PC-9 (cell line): Measurements from ENCODE around the gene ZNF525. TPM values are rescaled to one million over a fixed set of nuclear protein-coding genes. Genes with fewer than 3 reads are reported as not detected.
"Not testable (repeated sequence)": the region's sequence is repeated elsewhere in the genome, so short reads cannot be mapped to it uniquely, and the experiment has no call there.

ENCODE experiments used
- BruUV-seq: library from RNA; stranded (reverse); fragments of 400-500 nt; replicated peaks from 2 replicates; lab custom pipeline; 2021; lab: Mats Ljungman, UMichigan
- CTCF ChIA-PET: fragments of 300-600 bp; sonication (Branson Sonifier 250); formaldehyde crosslinking; loops from one replicate; lab custom pipeline; 2022; ENCODE audit warnings: antibody characterized with exemption; lab: Charles Lee
- POLR2A ChIA-PET: fragments of 300-600 bp; sonication (Branson Sonifier 250); formaldehyde crosslinking; loops from one replicate; lab custom pipeline; 2022; ENCODE audit warnings: antibody characterized with exemption; ENCODE audit not compliant: unreplicated experiment; lab: Charles Lee
- DNase-seq, 2 experiments: peaks; one replicate each; pipeline versions ENCODE4 v3.0.0 to v3.0.0-alpha.2; 2015 to 2022; ENCODE audit warnings: mixed read lengths in 1 of 2
- H2AFZ ChIP-seq: fragments of 200-600 bp; sonication (generic); 2 replicates; pipeline ENCODE4 v1.8.1; 2017; ENCODE audit warnings: antibody characterized with exemption
- H3F3A ChIP-seq: fragments of 200-600 bp; sonication (generic); 2 replicates; pipeline ENCODE4 v1.8.1; 2017; ENCODE audit warnings: antibody characterized with exemption, mild to moderate bottlenecking, low read depth; ENCODE audit not compliant: insufficient read depth
- H3K27ac ChIP-seq: fragments of 200-600 bp; sonication (generic); 2 replicates; pipeline ENCODE4 v1.6.1; 2016; ENCODE audit warnings: mixed run types
- H3K27me3 ChIP-seq: fragments of 200-600 bp; sonication (generic); 2 replicates; pipeline ENCODE4 v1.6.1; 2016; ENCODE audit warnings: low read depth, mixed run types; ENCODE audit not compliant: insufficient read depth
- H3K36me3 ChIP-seq: fragments of 200-600 bp; sonication (generic); 2 replicates; pipeline ENCODE4 v1.6.1; 2016; ENCODE audit warnings: low read depth, mixed run types
- H3K4me1 ChIP-seq: fragments of 200-600 bp; sonication (generic); replicated peaks from 2 replicates; pipeline ENCODE4 v1.6.1; 2016; ENCODE audit warnings: mixed run types; ENCODE audit not compliant: insufficient read depth
- H3K4me2 ChIP-seq: fragments of 200-600 bp; sonication (generic); 2 replicates; pipeline ENCODE4 v1.6.1; 2017; ENCODE audit warnings: mixed run types
- H3K4me3 ChIP-seq: fragments of 200-600 bp; sonication (generic); 2 replicates; pipeline ENCODE4 v1.6.1; 2016; ENCODE audit warnings: mixed run types
- H3K79me2 ChIP-seq: fragments of 200-600 bp; sonication (generic); 2 replicates; pipeline ENCODE4 v1.6.1; 2017; ENCODE audit warnings: low read depth, mixed run types
- H3K9me2 ChIP-seq: fragments of 200-600 bp; sonication (generic); 2 replicates; pipeline ENCODE4 v1.8.1; 2017; ENCODE audit warnings: mild to moderate bottlenecking; ENCODE audit not compliant: insufficient read depth
- H3K9me3 ChIP-seq: fragments of 200-600 bp; sonication (generic); 2 replicates; pipeline ENCODE4 v1.8.1; 2016; ENCODE audit warnings: low read depth; ENCODE audit not compliant: insufficient read depth
- H4K20me1 ChIP-seq: fragments of 200-600 bp; sonication (generic); 2 replicates; pipeline ENCODE4 v1.8.1; 2017; ENCODE audit not compliant: insufficient read depth
- CTCF ChIP-seq: fragments of 200-600 bp; sonication (generic); conservative IDR thresholded peaks from 2 replicates; pipeline ENCODE4 v1.6.1; 2017; ENCODE audit warnings: mixed run types, antibody characterized with exemption, mild to moderate bottlenecking, moderate library complexity
- EZH2 ChIP-seq: fragments of 200-600 bp; sonication (generic); IDR thresholded peaks from 2 replicates; pipeline ENCODE4 v1.8.0; 2017; ENCODE audit warnings: antibody characterized with exemption, low read depth
- intact Hi-C: fragments of 100-400 bp; cut with micrococcal nuclease; formaldehyde crosslinking; loops from one replicate; pipeline ENCODE4 v1.10.0; 2022; ENCODE audit not compliant: unreplicated experiment
- total RNA-seq: library from RNA; stranded (reverse); gene quantifications from 2 replicates; pipeline ENCODE4 v1.2.3, GENCODE V29; 2021

Gene ZNF525
- total RNA-seq, 1 experiment from 2014 or later = 21.8 TPM

GRCh38 chr19:53394522-53394973 lies 29.0 kb downstream of the ZNF525 start:
- intact Hi-C loops = loop anchor here (2.0 kb wide), 1 partner anchor 1126 kb away; the partner anchor contains the start of gene ZNF766
- POLR2A ChIA-PET = interaction anchor here (0.6 kb wide), 1 partner anchor 1412 kb away, joined by 3 read pairs; no protein-coding TSS in a partner anchor
- TF ChIP-seq EZH2 = no peak
- TF ChIP-seq CTCF = peak; percentile 67; the same call in 1 of the 2 replicates
- Histone ChIP-seq H3K9me2 (no peaks in the 10 kb centered on the region), H3K9me3 (peaks cover 20% of the 10 kb centered on the region; the same call in 1 of the 2 replicates), H3K4me3 (peak overlapping the region; percentile 88), H2AFZ (peak overlapping the region; percentile 90), H3K4me1 (peaks cover 6% of the 10 kb centered on the region; the same call in 1 of the 2 replicates), H3K36me3 (peaks cover 11% of the 10 kb centered on the region), H3F3A (no peaks in the 10 kb centered on the region; the same call in 1 of the 2 replicates), H3K4me2 (peak overlapping the region; percentile 84), H3K27ac (no peak overlapping the region), H4K20me1 (no peaks in the 10 kb centered on the region), H3K79me2 (peaks cover 17% of the 10 kb centered on the region), H3K27me3 (no peaks in the 10 kb centered on the region)
- DNase-seq = peak in 1 of 2 experiments; percentile 40
- CTCF ChIA-PET = no interaction called here
- no TSS peak for BruUV-seq

- H3F3A ChIP-seq = no peaks in the 10 kb centered on the region; the same call in 1 of the 2 replicates
- H3K79me2 ChIP-seq = peaks cover 17% of the 10 kb centered on the region
- TF ChIP-seq CTCF (peak; percentile 43), EZH2 (no peak)
- H2AFZ ChIP-seq = peak within 1 kb of the TSS; percentile 90
- intact Hi-C loops = loop anchor here (1.0 to 2.0 kb wide), 2 partner anchors 30 to 1126 kb away; partner anchors contain the start of genes ZNF525 and ZNF766
- H3K9me3 ChIP-seq = peaks cover 19% of the 10 kb centered on the region; the same call in 1 of the 2 replicates
- H3K4me3 ChIP-seq = peak within 1 kb of the TSS; percentile 88
- H3K4me1 ChIP-seq = peaks cover 6% of the 10 kb centered on the region; the same call in 1 of the 2 replicates
- POLR2A ChIA-PET = interaction anchor here (0.6 to 0.7 kb wide), 2 partner anchors 393 to 1413 kb away, joined by 3 to 11 read pairs; no protein-coding TSS in a partner anchor
- no peaks in the 10 kb centered on the region for H3K27me3 ChIP-seq
- no peaks in the 10 kb centered on the region for H3K9me2 ChIP-seq
- H3K27ac ChIP-seq = peak within 1 kb of the TSS; percentile 36
- peak within 1 kb of the TSS; percentile 84 for H3K4me2 ChIP-seq
- TSS peak; percentile 77 for BruUV-seq
- DNase-seq = peak; percentile 72 to 98
- CTCF ChIA-PET = no interaction called here
- peaks cover 16% of the 10 kb centered on the region for H3K36me3 ChIP-seq
- H4K20me1 ChIP-seq = no peaks in the 10 kb centered on the region
These were observed 29.7 kb downstream of the ZNF525 start, which contains the start of gene ZNF765 for GRCh38 chr19:53394974-53395839. Gene ZNF765, plus strand, starts transcription at chr19:53395149. Its CDS starts 2,867 bp downstream, at chr19:53398016.

GRCh38 chr19:53395840-53396524 lies 30.5 kb downstream of the ZNF525 start:
- BruUV-seq, H3K4me1 ChIP-seq, H3K9me2 ChIP-seq, H3F3A ChIP-seq, H3K27ac ChIP-seq, CTCF ChIA-PET, H4K20me1 ChIP-seq, H3K27me3 ChIP-seq, DNase-seq: not testable (repeated sequence)
- POLR2A ChIA-PET = interaction anchor here (0.7 kb wide), 1 partner anchor 392 kb away, joined by 11 read pairs; no protein-coding TSS in a partner anchor
- intact Hi-C loops = loop anchor here (1.0 to 2.0 kb wide), 2 partner anchors 31 to 1127 kb away; partner anchors contain the start of genes ZNF525 and ZNF766
- Histone ChIP-seq H3K4me3 (peak overlapping the region; percentile 88), H3K79me2 (peaks cover 17% of the 10 kb centered on the region), H2AFZ (peak overlapping the region; percentile 90), H3K4me2 (peak overlapping the region; percentile 84), H3K36me3 (peaks cover 23% of the 10 kb centered on the region), H3K9me3 (peaks cover 25% of the 10 kb centered on the region; the same call in 1 of the 2 replicates)
